ENCODE results near the gene NUDT1.
A peak's percentile ranks its signal among the peaks of the same experiment; 100 is the strongest.

Gene NUDT1

GRCh38 chr7:2251381-2251780, 9.4 kb downstream of the NUDT1 start:
- no peak for DNase-seq

GRCh38 chr7:2251841-2252771, 10.1 kb downstream of the NUDT1 start:
- no peak for DNase-seq

DNA sequence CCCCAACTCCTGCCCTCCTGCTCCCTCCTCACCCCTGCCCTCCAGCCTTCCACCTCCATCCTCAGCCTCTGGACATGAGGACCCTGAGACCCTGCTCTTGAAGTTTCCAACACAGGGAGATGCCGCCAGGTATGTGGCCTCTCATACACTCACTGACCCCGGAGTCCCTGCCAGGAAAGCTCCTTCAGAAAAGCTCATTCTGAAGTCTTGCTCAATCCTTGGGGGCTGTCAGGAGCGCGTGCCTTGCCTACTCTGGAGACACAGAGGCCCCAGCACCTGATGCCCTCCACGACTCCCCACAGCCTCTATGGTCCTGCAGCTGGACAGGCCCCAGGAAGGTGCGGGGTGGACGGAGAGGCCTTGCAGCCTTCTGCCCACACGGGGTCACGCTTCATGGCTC, 11.0 kb downstream of the NUDT1 start:
- DNase-seq: no peak

- no peak for DNase-seq
Observed at GRCh38 chr7:2253525-2254244, 11.7 kb downstream of the NUDT1 start.

DNA sequence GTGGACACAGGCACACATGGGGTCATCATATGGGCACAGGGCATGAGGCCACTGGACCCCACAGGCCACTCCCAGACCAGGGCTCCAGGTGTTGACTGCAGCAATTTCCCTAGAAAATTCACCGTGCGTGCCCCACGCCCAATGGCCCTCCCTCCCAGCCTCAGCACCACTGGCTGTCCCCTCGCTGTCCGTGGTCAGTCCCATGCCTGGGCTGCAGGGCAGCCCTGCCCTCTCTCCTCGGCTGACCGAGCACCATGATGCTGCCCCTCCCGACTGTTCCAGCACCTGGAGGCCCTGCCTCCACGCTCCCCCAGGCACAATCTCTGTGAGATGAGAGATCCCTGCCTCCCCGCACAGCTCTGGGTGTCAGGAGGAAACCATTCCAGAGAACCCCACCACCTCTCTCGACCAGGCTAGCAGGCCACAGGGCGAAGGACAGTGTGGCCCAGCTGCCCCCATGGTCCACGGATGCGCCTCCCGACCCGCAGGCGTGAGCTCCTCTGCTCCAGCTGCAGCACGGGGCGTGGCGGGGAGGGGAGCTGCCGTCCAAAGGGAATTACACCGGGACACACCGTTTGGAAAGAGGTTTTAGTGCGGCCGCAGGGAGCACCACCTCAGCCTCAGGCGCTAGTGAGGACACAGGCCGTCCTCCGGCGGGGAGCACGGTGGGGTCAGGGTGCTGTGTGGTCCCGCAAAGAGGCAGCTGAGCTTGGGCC, 12.6 kb downstream of the NUDT1 start:
- DNase-seq: no peak

GRCh38 chr7:2255145-2256139, 13.4 kb downstream of the NUDT1 start:
- DNase-seq: peak; percentile 23

- DNase-seq: no peak
Observed at GRCh38 chr7:2256306-2257045, 14.4 kb downstream of the NUDT1 start.

DNA sequence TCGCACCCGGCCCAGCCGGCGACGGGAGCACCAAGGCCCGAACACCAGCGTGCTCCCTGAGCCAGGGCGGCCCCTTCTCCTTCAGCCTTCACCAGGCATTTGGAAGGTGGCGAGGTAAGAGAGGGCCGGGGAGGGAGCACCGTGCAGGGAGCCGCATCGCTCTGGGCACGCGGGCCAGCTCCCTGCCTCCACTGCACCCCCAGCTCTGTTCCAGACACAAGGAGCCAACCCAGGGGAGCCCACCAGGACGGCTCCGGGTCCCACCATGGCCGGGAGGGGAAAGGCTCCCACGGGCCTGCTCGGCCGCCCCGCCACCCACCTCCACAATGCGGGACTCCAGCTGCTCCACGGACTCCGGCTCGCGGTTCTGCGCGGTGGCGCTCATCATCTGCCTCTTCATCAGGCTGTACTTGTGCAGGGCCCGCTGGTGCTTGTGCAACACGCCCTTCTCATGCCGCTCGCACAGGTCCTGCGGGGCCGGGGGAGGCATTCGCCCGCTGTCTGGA, 15.1 kb downstream of the NUDT1 start:
- no peak for DNase-seq

DNA sequence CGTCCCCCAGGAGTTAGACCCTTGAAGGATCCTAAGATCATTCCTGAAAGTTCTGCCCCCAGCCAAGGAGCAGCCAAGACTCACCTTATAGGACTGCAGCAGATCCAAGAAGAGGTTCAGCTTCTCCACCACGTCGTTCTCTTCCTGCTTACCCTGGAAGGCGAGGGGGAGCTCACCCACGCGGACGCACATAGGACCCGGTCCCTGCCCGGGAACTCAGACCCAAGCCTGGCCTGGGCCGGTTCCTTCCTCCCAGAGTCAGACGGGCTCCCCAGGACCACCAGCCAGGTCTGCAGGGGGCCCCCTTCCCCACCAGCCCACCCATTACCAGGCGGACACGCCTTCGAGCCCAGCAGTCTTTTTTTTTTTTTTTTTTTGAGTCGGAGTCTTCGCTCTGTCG, 15.6 kb downstream of the NUDT1 start:
- DNase-seq: no peak

GRCh38 chr7:2258661-2259365, 16.8 kb downstream of the NUDT1 start:
- no peak for DNase-seq

DNA sequence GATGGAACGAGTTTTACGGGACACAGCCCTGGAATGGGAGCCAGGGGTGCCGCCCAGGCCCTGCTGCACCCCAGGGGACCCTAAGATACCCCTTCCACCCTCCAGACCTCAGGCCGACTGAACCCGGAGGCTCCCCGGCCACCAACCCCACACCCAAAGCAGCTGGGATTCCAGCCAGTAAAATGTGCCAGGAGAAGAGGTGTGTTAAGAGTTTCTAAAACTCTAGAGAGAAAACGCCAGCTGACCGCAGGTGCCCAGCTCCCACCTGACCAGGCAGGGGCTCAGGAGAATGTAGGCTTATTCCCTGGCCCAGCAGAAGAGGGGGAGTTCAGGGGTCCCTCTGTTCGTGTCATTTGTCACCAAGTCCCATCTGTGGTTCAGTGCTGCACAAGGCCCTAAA, 17.5 kb downstream of the NUDT1 start:
- no peak for DNase-seq

DNA sequence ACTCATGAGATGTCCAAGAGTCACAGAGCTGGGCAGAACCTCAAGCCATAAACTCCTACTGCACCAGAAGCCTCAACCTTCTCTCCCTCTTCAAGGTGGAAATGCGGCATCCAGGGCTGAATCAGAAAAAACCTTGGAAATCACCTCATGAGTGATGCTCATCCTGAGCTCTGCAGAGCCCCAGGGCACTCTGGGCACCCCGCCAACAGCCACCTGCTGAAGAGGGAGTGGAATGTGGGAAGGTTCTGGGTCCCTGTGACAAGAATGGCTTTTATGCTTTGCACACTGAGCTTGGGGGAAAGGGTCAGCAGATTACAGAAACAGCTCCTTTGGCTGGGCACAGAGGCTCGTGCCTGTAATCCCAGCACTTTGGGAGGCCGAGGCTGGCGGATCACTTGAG, 18.8 kb downstream of the NUDT1 start:
- peak; percentile 34 for DNase-seq

DNA sequence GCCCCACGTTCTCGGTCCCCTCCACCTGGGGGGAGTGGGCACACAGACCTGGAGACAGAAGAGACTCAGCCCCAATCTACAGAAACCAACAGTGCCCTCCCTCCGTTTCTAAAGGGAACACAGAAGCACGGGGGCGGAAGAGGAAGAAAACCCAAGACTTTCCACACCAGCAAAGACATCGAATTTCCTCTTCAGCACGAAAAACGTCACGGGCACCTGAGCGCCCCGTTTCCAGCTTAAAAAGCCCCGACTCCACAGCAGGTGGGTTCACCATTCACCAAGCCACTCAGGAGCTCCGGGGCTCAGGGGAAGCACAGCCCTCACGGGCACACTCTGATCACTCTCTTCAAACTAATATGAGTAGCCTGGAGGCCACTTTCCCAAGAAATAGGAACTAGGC, 19.6 kb downstream of the NUDT1 start:
- no peak for DNase-seq

- no peak for DNase-seq
Observed at GRCh38 chr7:2263176-2263575, 21.1 kb downstream of the NUDT1 start.

DNA sequence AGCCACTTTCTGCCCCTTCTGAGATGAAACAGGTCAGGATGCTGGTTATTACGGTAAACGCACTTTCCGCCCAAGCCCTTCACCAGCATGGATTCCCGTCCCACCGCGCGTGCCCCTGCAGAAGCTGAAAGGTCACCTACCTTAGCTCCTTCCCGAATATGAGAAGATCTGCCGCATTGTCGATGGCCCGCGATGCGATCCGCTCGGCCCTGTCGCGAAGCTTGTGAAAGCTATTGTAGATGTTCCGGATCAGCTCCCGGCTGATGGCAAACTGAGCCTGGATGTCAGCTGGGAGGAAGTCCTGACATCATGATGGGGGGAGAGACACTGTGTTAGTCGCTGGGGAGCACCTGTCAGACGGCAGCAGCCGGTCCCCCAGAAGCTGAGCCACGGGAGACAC, 22.1 kb downstream of the NUDT1 start:
- DNase-seq: no peak

GRCh38 chr7:2266911-2267310, 24.9 kb downstream of the NUDT1 start:
- peak; percentile 88 for DNase-seq

GRCh38 chr7:2269089-2269990, 27.3 kb downstream of the NUDT1 start:
- peak; percentile 28 for DNase-seq

DNA sequence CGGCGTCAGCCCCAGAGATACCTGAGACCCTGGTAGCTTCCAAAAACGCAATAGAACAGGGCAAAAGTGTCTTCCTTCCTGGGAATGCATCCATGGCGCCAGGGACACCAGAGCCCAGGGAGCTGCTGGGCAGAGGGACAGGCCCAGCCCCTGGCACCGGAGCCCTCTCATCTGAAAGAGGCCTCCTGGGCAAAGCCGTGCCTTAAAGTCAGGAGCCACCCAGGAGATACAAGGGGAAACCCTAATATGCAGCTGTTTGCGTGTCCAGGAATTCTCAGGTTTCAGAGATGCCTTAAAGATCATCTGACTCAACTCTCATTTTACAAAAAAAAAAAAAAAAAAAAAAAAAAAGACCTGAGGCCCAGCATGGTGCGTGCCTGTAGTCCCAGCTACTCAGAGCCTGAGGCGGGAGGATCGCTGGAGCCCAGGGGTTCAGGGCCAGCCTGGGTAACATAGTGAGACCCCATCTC, 28.0 kb downstream of the NUDT1 start:
- no peak for DNase-seq

DNA sequence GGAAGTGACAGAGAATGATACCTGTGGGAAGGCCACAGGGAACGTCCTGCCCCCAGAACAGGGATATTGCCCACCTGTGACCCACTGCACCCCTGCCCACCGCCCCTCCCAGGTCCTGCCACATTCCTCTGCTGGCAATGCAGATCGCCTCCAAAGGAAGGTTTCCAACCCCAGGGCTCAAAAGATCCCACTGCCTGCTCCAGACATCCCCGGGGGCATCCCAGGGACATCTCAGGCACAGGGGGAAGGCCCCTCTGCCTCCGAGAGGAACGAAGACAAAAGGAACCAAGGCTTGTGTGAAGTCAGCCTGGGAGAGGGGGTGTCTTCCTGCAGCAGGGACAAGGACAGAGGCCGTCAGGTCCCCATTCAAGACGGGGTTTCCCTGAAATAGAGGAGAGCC, 28.5 kb downstream of the NUDT1 start:
- no peak for DNase-seq

Data from EL (cell line).